CD4-positive, alpha-beta T cell treated with Interleukin-15 for 4 hours (primary cell): ENCODE data around the gene TENM3.

Experiments used
- DNase-seq: peaks from one replicate; pipeline ENCODE4 v3.0.0-alpha.2; 2020; ENCODE audit warnings: low spot score

The TENM3 gene

DNA sequence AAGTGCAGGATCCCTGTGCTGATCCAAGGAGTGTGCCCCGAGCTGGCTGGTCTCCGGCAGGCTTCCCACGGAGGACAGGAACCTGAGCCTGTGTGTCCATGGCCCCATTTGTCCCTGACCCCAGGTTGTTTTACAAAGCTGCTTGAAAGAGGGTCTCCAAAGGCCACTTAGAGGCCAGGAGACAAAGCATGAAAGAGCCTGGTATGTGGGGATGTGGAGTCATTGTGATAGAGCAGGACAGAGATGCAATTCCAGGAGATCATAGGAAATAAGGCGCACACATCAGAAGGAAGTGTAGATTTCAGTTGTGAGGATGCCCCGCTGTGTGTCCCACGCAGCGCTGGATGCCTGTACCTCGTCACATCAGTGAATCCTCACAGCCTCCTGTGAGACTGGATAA is 48.0 kb downstream of the TENM3 start:
- no peak for DNase-seq

DNA sequence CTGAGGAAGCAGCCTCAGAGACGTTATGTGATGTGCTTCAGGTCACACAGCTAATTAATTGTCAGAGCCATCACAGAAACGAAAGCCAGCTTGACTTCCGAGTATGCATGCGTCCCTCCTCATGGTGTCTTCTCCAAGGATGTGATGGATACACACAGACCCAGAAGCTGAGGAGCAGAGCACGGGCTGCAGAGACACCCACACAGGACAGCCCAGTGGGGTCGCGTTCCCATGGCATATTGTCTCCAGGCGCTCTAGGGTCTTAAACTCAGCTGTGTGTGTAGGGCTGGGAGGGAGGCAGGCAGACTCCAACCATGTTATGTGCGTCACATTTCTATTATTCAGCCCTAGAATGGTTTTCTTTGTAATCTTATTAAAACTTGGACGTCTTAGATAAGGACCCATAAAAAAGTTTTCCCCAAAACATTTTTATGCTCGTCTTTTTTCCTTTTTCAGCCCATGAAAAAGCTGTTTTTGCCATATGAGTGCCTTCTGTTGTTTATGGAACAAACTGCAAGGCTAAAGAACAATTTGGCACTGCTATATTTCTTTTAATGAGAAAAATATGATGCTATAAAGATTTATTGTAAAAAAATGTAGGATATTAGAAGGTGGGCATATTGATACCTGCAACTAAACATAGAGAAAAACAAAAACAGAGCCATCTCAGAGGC is 48.5 kb downstream of the TENM3 start:
- DNase-seq = no peak

DNA sequence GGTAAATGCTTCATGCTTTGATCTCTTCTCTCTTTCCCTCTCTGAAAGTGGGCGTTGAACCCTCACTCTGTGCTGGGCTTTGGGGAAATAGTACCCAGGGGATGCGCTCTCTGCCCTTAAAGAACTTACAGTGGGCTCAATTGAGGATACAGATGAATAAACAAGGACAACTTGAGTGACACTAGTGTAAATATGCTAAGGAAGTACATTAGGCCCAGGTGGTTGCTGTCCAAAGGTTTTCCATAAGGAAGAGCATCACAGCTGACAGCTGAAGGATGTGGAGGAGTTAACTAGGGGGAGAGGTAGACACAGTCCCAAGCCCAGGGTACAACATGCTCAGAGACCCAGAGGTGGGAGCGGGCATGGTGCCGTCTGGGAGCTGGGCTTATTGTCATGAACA is 49.4 kb downstream of the TENM3 start:
- DNase-seq = no peak

DNA sequence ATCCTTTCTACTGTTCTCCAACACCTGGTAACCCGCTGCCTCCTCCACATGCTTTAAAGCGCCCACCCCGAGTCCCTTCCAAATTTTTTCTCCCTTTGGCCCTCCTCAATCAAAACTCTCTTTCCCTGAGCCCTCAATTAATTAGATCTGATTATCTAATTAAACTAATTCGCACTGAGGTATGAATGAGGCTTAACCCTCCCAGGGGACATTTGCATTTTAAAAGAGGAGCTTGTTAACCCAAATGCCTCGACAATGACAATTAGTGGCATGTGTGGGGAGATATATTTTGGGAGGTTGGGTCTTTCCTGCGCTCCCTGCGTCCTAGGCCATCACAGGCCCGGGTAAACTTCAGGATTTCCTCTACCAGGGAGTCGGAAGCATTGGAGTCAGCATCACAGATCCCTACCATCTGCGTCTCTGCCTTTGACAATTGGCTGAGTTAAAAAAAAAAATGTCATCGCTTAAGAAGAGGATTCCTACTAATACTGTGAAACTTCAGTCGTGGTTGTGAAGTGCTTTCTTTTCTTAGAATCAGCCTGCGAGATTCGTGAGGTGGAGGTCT is 50.6 kb downstream of the TENM3 start:
- DNase-seq = no peak

DNA sequence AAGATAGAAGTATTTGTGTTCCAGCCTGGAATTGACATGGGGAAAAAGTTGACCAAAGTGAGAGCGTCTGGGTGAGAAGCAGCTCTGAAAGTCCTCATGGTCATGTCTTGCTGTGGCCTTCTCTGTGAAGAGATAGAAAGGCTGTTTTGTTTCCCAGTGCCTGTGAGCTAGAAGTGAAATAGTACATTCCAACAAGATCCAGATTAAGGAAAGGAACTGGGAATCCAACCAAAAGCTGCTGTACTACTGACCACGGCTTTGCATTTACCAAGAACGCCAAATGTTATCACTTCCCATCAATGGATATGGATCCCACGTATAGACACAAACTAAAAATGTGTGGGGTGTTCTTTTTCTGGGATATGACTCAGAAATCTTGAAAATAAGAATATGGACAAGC is 51.2 kb downstream of the TENM3 start:
- no peak for DNase-seq

DNA sequence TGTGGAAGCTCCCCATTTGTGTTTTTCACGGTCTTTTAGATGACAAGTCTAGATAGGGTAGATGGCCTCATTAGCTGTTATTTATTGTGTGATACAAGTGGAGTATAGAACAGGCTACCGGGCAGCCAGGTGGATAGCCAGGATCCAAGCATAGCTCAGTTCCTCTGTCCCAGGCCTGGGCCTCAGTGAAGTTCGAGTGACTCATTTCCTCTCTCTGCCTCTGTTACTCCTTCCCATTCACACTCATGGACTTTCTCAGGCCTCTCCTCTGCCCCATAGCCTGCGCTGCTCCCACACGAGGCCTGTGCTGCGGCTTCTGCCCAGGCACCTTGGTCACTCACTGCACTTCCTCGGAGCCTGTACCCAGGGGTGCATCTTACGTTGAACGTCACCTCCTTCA is 54.5 kb downstream of the TENM3 start:
- no peak for DNase-seq

DNA sequence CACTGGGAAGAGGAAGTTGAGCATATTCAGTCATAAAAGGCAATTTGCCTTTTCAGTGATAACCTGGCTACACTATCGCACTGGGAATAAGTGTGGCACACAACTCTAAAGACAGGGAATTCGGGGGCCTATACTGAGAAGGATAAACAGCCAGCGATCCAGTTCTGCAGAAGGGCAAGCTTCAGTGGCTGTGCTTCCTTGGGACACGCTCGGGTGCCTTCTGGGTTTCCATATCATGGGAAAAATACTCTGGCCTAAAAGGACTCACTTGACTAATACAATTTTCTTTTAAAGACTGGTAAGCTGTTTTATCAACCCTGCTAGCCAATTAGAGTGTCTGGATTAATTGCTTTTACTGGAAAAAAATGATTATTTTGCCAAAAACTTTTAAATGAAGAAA is 58.5 kb downstream of the TENM3 start:
- DNase-seq = no peak

DNA sequence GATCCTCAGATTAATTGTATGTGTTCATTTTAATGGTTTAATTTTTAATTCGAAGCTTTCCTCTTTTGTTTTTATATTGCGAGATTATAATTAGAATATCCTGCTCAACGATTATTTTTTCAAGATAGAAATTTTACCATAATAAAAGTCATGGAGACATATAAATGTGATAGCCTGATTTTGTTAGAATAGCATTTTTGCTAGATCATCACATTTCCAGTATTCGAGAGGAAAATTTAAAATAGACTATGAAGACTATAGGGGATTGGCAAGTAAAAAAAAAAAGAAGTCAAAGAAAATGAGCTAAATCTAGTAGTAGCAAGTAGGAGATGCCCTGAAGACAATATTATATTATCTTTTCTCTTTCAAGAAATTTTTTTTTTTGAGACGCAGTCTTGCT is 60.6 kb downstream of the TENM3 start:
- DNase-seq = no peak

DNA sequence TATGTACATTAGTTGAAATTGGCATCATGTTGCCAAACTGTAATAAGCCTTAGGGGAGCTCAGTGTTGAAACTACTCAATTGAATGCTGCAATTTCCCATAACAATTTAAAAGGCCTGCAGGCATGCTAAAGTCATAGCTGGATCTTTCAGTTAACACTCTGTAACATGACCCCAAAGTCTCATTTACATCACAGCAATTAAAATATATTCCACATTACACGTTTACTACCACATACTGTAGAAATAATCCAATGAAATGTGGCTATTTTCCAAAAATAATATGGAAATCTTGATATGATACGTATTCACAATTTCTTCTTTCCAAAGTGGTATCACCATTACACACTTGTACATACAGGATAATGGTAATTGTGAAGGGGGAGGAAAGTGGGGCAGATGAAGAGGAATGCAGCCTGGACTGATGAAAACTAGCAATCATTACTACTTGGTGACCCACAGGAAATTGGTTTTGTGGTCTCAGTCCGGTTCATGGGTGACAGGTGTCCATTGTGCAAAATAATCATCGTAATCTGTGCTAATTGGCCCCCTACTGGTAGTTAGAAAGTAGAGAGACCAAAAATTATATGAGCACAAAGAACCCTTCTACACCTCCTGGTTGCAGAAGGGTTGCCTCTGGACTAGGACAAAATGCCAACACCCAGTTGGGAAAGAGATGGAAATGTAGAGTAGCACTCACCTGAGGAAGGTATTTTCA is 63.7 kb downstream of the TENM3 start:
- no peak for DNase-seq

DNA sequence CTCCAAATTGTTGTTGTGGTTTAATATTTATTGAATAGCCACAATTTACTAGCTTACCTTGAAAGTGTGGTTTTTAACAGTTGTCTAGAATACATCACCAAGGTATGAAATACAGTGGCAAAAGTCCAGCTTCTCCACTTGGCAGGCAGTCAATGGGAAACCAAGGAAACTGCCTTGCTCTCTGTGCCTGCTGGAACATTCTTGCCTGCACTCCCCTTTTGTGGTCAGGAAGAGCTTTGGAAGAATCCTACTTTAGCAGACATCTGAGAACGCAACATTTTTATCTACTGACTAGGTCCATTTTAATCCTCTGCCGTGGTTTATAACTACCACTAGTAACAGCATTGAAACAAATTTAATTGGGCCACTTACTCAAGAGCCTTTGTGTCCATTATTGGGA is 64.5 kb downstream of the TENM3 start:
- DNase-seq = no peak

DNA sequence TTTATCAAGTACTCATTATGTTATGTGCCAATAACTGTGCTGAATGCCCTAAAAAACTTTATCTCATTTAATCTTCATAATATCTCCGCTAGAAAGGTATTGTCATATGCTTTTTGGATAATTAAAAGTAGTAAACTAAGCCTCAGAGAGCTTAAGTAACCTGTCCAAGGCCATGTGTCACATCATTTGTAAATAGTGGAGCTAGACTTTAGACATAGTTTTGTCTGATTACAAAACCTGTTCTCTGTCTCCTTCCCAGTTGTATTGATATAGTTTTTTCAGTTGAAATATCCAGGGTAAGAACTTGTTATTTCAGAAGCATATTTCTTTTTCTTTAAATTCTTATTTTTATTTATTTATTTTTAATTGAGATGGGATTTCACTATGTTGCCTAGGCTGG is 66.7 kb downstream of the TENM3 start:
- no peak for DNase-seq

DNA sequence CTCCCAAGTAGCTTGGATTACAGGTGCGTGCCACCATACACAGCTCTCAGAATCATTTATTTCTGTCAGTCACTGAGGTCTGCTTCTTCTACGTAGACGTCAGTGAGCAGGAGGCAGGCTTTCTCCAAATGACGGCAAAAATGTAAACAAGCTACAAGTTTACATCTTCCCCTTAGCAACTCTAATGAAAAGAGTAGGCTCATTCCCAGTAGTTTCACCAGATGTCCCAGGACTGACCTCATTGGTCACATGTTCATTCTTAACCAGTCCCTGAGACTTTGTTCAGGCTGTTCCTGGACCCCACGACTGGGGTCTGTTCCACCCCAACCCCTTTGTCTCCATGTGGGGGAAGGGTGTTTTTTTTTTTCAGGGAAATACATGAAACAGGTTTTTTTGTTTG is 67.1 kb downstream of the TENM3 start:
- no peak for DNase-seq

DNA sequence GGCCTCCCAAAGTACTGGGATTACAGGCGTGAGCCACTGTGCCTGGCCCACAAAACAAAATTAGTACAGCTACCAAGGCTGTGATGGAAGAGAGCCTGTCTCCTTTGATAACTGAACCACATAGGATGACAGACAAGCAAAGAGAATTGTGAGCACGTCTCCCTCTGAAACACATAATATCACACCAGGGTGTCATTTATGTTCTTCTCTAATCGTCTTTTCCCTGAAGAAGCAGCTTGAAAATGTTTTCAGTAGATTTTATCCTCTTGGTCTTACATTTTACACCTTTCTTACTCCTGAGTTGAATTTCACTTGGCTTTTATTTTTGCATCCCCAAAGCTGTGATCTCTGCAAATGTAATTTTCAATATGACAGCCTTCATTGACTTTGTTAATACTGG is 67.8 kb downstream of the TENM3 start:
- no peak for DNase-seq

DNA sequence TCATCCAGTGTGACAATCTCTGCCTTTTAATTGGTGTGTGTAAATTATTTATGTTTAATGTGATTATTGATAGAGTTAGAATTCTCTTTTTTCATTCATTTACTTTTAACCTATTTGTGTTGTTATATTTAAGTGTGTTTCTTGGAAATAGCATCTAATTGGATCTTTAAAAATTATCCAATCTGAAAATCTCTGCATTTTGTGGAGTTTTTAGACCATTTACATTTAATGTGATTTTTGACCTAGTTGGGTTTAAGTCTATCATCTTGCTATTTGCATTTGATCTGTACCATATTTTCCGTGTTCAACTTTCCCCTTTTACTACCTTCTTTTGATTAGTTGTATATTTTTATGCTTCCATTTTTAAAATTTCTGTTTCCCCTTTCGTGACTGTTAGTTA is 71.3 kb downstream of the TENM3 start:
- no peak for DNase-seq

DNA sequence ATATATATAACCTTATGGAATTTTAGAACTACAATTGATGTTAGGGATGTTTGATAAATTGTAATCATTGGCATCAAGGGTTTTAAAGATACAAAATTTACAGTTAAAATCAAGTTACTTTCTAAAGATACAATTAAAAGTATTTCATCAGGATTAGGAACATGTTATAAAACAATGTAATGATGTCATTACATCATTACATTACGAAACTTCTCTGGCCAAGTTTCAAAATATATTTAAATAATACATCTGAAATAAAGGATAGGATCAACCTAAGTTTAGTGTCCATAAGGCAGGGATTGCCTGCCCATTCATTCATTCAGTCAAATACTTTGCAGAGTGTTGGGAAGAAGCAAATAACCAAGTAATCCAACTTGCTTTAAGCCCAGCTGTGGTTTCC is 75.1 kb downstream of the TENM3 start:
- DNase-seq = no peak

DNA sequence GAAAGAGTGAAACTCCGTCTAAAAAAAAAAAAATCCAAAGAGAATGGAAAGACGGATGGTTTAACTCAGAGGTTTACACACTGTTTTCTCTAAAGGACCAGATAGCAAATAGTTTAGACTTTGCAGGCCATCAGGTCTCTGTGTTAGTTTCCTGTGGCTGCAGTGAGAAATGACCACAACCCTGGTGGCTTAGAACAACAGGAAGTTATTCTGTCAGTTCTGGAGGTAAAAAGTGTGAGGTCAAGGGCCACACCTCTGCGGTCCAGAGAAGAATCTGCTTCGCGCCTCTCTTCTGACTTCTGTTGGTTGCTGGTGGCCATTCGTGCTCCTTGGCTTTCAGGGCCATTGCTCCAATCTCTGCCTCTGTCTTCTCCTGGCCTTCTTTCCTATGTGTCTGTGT is 76.9 kb downstream of the TENM3 start:
- DNase-seq = no peak

DNA sequence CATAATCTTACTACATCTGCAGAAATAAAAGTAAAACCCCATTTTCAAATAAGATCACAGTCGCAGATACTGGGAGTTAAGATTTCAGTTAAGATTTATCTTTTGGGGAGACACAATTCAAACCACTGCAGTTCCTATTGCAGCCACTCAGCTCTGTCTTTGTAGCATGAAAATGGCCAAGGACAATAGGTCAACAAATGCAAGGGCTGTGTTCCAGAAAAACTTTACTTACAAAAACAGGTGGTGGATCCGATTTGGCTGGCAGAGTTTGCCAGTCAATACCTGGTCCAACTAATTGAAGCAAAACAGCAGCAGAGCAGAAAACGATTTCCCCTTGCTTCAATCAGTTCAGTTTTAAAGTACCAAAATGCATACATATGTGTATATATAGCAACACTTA is 77.4 kb downstream of the TENM3 start:
- DNase-seq = no peak

DNA sequence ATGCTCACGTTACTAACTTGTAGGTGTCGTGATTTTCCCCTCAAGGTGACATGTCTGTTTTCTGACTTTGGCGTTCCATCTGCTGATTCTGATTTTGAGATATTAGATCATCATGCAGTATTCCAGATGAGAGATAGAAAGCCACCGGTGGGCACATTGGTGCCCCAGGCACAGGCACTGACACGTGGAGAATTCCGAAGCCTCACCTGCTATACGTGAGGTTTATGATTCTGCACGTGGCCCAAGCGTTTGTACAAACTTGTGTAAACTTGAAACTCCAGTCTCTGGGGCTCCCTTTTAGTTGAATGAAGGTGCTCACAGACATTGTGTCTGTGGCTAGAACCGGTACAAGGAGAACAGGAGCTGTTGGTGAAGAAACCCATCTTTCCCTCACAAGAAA is 81.1 kb downstream of the TENM3 start:
- DNase-seq = no peak

DNA sequence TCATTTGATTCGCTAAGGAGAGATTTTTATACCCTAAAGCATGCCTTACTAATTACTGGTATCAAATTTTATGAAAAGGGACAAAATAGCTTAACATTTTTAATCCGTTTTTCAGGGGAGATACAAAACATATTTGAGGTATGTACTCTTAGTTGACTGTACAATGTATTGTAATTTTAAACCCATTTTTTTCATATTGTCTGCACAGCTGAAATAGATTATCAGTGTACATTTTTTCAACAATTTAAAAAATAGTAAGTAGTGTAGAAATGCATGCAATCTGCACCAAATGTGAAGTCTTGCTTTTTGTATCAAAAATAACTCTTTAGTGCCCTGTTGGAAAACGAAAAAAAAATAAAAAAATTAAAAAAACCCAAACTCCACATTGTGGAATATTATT is 82.2 kb downstream of the TENM3 start:
- no peak for DNase-seq

DNA sequence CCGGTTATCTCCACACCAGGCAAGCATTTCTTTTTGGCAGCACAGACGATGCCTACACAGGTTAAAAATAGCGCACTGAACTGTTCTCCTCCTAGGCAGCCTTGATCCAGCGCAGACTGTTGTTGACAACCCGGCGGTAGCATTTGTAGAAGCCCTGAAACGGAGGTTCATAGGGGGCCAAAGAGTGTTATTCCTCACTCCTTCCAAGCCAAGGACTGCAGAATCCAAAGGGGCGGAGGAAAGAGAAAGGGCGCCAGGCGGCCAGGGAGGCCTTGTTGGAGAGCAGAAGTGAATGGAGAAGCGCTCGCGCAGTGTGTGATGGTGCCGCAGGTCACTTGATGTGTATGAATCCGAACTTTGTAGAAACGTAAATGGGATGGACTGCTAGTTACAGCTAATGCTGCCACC is 82.7 kb downstream of the TENM3 start:
- DNase-seq = no peak

DNA sequence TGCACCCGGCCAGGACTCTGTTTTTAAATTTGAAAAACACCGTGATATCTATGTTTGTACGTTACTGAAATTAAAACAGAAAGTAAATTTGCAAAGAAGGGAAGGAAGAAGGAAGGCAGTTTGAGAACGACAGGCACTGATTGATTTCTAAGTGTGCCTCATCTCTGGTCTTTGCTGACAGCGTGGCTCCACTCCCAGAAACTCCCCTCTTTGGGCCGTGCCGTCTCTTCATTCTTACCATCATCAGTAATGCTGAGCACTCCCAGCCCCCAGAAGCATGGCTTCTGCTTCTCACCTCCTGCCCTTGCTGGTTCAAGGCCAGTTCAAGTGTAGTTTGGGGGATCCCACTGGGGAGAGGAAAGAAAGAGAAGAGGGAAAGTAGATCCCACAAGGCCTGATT is 85.3 kb downstream of the TENM3 start:
- no peak for DNase-seq

DNA sequence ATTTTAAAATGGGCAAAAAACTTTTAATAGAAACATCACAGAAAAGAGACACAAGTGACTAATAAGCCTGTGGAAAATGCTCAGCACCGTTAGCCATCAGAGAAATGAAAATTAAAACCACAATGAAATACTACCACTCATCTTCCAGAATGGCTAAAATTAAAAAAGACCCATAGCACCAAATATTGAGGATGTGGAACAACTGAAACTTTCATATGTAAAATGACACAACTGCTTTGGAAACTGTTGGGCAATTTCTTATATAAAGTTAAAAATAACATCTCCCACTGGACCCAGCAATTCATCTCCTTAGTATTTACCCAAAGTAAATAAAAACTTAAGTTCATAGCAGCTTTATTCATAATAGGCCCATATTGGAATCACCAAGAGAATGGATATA is 94.2 kb downstream of the TENM3 start:
- DNase-seq = no peak

DNA sequence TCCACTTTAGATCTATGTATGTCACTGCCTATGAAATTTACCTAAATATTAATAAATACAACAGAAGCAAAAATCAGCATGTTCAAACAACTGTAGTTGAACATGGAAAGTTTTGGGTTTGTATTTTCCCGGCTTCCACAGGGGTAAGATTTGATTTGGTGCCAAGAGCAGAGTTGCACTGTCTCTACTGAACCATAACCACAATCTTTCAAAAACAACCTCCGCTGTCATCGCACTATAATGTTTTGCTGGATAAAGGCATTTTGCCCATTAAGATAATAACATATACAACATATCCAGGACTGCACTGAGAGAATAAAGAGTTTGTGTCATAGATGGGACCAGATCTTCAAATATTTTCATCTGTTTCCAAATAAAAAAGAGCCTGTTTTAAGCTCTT is 94.9 kb downstream of the TENM3 start:
- no peak for DNase-seq

DNA sequence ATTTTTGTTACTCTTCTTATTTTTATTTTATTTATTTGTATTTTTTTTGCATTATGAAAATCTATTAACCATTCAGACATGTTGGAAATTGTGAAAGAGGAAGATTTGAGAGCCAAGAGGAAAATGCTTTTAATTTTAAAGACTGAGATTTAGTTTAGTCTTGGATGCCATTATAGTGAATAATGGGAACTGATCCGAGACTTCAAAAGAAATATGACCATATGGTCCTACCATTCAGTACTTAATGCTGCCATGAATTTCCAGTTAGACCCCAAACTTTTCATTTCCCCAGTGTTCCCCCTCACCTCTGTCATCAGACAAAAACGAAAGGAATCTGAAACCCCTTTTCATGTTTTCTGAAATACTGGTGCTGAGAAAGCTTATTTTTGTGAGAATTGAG is 95.5 kb downstream of the TENM3 start:
- DNase-seq = no peak
